Stimulated activated CD8-positive, alpha-beta memory T cell treated with anti-CD3 and anti-CD28 coated beads, Interleukin-2, amount 100 ng/mL, for 1 hour (primary cell): Measurements from ENCODE around the gene EFTUD2.

ENCODE experiments used
- DNase-seq, 2 donors: peaks; one replicate each; pipeline ENCODE4 v3.0.0-alpha.2; 2020; ENCODE audit warnings: low read depth in 2 of 2

Gene EFTUD2

GRCh38 chr17:44887971-44888954, 11.0 kb downstream of the EFTUD2 start:
- no peak for DNase-seq

- DNase-seq = no peak
Measured at GRCh38 chr17:44887016-44887415, 12.2 kb downstream of the EFTUD2 start.

- no peak for DNase-seq
Measured at GRCh38 chr17:44884941-44885340, 14.3 kb downstream of the EFTUD2 start.

GRCh38 chr17:44881145-44881544, 18.1 kb downstream of the EFTUD2 start:
- DNase-seq = no peak

- no peak for DNase-seq
Measured at GRCh38 chr17:44880062-44880461, 19.2 kb downstream of the EFTUD2 start.

GRCh38 chr17:44879376-44879775, 19.9 kb downstream of the EFTUD2 start:
- DNase-seq = no peak

- DNase-seq = no peak
Measured at GRCh38 chr17:44878627-44879221, 20.5 kb downstream of the EFTUD2 start.

GRCh38 chr17:44877121-44877520, 22.1 kb downstream of the EFTUD2 start:
- DNase-seq = no peak

- DNase-seq = no peak
Measured at GRCh38 chr17:44875761-44876160, 23.5 kb downstream of the EFTUD2 start.

- no peak for DNase-seq
Measured at GRCh38 chr17:44872131-44872768, 27.0 kb downstream of the EFTUD2 start.

- DNase-seq = no peak
Measured at GRCh38 chr17:44871556-44871955, 27.7 kb downstream of the EFTUD2 start.

- DNase-seq = no peak
Measured at GRCh38 chr17:44867841-44868240, 31.4 kb downstream of the EFTUD2 start.

GRCh38 chr17:44865931-44866330, 33.3 kb downstream of the EFTUD2 start:
- no peak for DNase-seq

GRCh38 chr17:44865231-44865660, 34.0 kb downstream of the EFTUD2 start:
- peak; percentile 34 to 52 for DNase-seq

GRCh38 chr17:44864831-44865230, 34.4 kb downstream of the EFTUD2 start:
- DNase-seq = no peak

GRCh38 chr17:44863061-44863918, 36.0 kb downstream of the EFTUD2 start:
- no peak for DNase-seq

- no peak for DNase-seq
Measured at GRCh38 chr17:44862278-44862914, 36.8 kb downstream of the EFTUD2 start.

GRCh38 chr17:44859701-44860100, 39.5 kb downstream of the EFTUD2 start:
- DNase-seq = no peak

GRCh38 chr17:44854192-44854591, 45.1 kb downstream of the EFTUD2 start:
- DNase-seq = no peak

- no peak for DNase-seq
Measured at GRCh38 chr17:44850612-44851011, 48.6 kb downstream of the EFTUD2 start.

GRCh38 chr17:44850025-44850424, 49.2 kb downstream of the EFTUD2 start:
- no peak for DNase-seq
